K562 (cell line): ENCODE measurements around the gene CD55. TPM values are rescaled to one million over a fixed set of nuclear protein-coding genes. Genes with fewer than 3 reads are reported as not detected.

Experiments
- ARID3A ChIP-seq: IDR thresholded peaks from 2 replicates; pipeline ENCODE4 v1.6.1; 2012; ENCODE audit warnings: low read depth, low read length, improper control_type of control experiment, borderline replicate concordance
- DDX20 ChIP-seq: fragments of 450-650 bp; IDR thresholded peaks from 2 replicates; pipeline ENCODE4 v1.6.1; 2016; ENCODE audit warnings: missing genetic modification characterization, low read depth, mild to moderate bottlenecking, missing compliant biosample characterization, moderate library complexity
- DNMT1 ChIP-seq: fragments of 450-650 bp; IDR thresholded peaks from 2 replicates; pipeline ENCODE4 v1.6.1; 2016; ENCODE audit warnings: antibody characterized with exemption, mild to moderate bottlenecking
- ELK1 ChIP-seq: sonication (generic); formaldehyde crosslinking; IDR thresholded peaks from 2 replicates; pipeline ENCODE4 v1.8.1; 2022; ENCODE audit warnings: missing genetic modification reagents
- FOSL1 ChIP-seq: fragments of 200-800 bp; sonication (Bioruptor generic); conservative IDR thresholded peaks from 2 replicates; pipeline ENCODE4 v1.6.1; 2016; ENCODE audit warnings: missing genetic modification characterization, missing compliant biosample characterization
- FOXJ2 ChIP-seq: fragments of 200-800 bp; sonication (Bioruptor generic); IDR thresholded peaks from 2 replicates; pipeline ENCODE4 v1.6.1; 2016; ENCODE audit warnings: missing genetic modification characterization, missing compliant biosample characterization
- FOXO4 ChIP-seq: fragments of 450-650 bp; formaldehyde crosslinking; IDR thresholded peaks from 2 replicates; pipeline ENCODE4 v1.4.0; 2020; ENCODE audit warnings: mild to moderate bottlenecking, moderate library complexity
- HNRNPUL1 ChIP-seq: fragments of 200-400 bp; formaldehyde crosslinking; IDR thresholded peaks from 2 replicates; pipeline ENCODE4 v1.6.1; 2017; ENCODE audit warnings: low read length
- NFIX ChIP-seq: fragments of 250-450 bp; sonication (Bioruptor Pico); IDR thresholded peaks from 2 replicates; pipeline ENCODE4 v1.4.0; 2020; ENCODE audit warnings: low read depth, mild to moderate bottlenecking, moderate library complexity
- RBFOX2 ChIP-seq: fragments of 200-400 bp; formaldehyde crosslinking; IDR thresholded peaks from 2 replicates; pipeline ENCODE4 v1.6.1; 2017; ENCODE audit warnings: low read depth, mild to moderate bottlenecking, low read length, moderate library complexity
- RUNX1 ChIP-seq: sonication (generic); IDR thresholded peaks from 2 replicates; pipeline ENCODE4 v1.6.1; 2016; ENCODE audit warnings: antibody characterized with exemption, low read depth
- TCF3 ChIP-seq: sonication (generic); formaldehyde crosslinking; IDR thresholded peaks from 2 replicates; pipeline ENCODE4 v1.4.0; 2020; ENCODE audit warnings: mild to moderate bottlenecking, missing genetic modification reagents
- ZNF280A ChIP-seq: fragments of 450-650 bp; IDR thresholded peaks from 2 replicates; pipeline ENCODE4 v1.6.1; 2018; ENCODE audit warnings: mild to moderate bottlenecking, low read depth; ENCODE audit not compliant: partially characterized antibody
- polyA plus RNA-seq, 8 experiments: library from polyadenylated mRNA; depleted of rRNA in 4 of 8; stranded (reverse) in 5 of 8; unstranded in 3 of 8; fragments of >200 nt; fragmentation: Nextera tagmentation in 2 of 8; fragmentation: Illumina TruSeq in 1 of 8; extraction: Ambion mirVana in 2 of 8; extraction: Trizol in 1 of 8; gene quantifications; 2 replicates each; pipeline versions ENCODE4 v1.2.1 to v1.2.3, GENCODE V29; 2011 to 2014; ENCODE audit warnings: inconsistent platforms in 1 of 8, missing spikeins in 1 of 8
- total RNA-seq, 7 experiments: library from RNA; depleted of rRNA in 6 of 7; stranded (reverse); fragments of >200 nt in 6 of 7; fragmentation: Illumina TruSeq in 2 of 7; extraction: Trizol in 2 of 7; gene quantifications; 2 replicates each; pipeline versions ENCODE4 v1.2.1 to v1.2.3, GENCODE V29; 2011 to 2021; ENCODE audit warnings: low replicate concordance in 1 of 7
- TF ChIP-seq, protein P1 (sequence below), 2 experiments: fragments of 450-650 bp in 1 of 2; sonication (generic) in 1 of 2; formaldehyde crosslinking; conservative IDR thresholded peaks; 2 replicates each; pipeline versions ENCODE4 v1.4.0 to v1.8.1; 2020 to 2022; ENCODE audit warnings: mild to moderate bottlenecking in 1 of 2, missing genetic modification reagents in 1 of 2
- TF ChIP-seq, protein P2 (sequence below): sonication (generic); formaldehyde crosslinking; IDR thresholded peaks from 2 replicates; pipeline ENCODE4 v1.5.0; 2020; ENCODE audit warnings: missing genetic modification reagents
- TF ChIP-seq, protein P3 (sequence below): IDR thresholded peaks from 2 replicates; pipeline ENCODE4 v1.6.1; 2011; ENCODE audit not compliant: insufficient read length; ENCODE audit errors: extremely low read depth
- TF ChIP-seq, protein P4 (sequence below): fragments of 450-650 bp; IDR thresholded peaks from 2 replicates; pipeline ENCODE4 v1.6.1; 2014; ENCODE audit warnings: low read depth, mild to moderate bottlenecking, moderate library complexity, borderline replicate concordance

Gene CD55
- total and polyA plus RNA-seq, 9 of the 15 experiments (the other 6 are each of a cell fraction or from before 2014, with no cell fraction given), result 17.7 to 150 (median 97.0) TPM

GRCh38 chr1:207309745-207310273 lies 11.7 kb upstream of the CD55 start (continued):
- no peak for TF ChIP-seq FOXO4 (CRISPR knock-in tag)
- peak; percentile 58; the same call in 1 of the 2 replicates for TF ChIP-seq DDX20
- TF ChIP-seq, protein P1, sequence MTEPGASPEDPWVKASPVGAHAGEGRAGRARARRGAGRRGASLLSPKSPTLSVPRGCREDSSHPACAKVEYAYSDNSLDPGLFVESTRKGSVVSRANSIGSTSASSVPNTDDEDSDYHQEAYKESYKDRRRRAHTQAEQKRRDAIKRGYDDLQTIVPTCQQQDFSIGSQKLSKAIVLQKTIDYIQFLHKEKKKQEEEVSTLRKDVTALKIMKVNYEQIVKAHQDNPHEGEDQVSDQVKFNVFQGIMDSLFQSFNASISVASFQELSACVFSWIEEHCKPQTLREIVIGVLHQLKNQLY (CRISPR knock-in tag; conservative IDR thresholded peaks at IDR 0.05), result no peak
- peak; percentile 66 for TF ChIP-seq TCF3 (CRISPR knock-in tag)
- TF ChIP-seq HNRNPUL1, result no peak
- no peak for TF ChIP-seq DNMT1
- no peak for TF ChIP-seq ZNF280A
- no peak for TF ChIP-seq ELK1 (CRISPR knock-in tag)
- TF ChIP-seq, protein P2, sequence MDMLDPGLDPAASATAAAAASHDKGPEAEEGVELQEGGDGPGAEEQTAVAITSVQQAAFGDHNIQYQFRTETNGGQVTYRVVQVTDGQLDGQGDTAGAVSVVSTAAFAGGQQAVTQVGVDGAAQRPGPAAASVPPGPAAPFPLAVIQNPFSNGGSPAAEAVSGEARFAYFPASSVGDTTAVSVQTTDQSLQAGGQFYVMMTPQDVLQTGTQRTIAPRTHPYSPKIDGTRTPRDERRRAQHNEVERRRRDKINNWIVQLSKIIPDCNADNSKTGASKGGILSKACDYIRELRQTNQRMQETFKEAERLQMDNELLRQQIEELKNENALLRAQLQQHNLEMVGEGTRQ, result no peak
- TF ChIP-seq FOSL1 (tag), result peak; percentile 69
- TF ChIP-seq FOXJ2 (tag), result no peak
- no peak for TF ChIP-seq RUNX1
- TF ChIP-seq RBFOX2, result peak; percentile 56
- no peak; the same call in 1 of the 2 replicates for TF ChIP-seq ARID3A
- TF ChIP-seq, protein P3, sequence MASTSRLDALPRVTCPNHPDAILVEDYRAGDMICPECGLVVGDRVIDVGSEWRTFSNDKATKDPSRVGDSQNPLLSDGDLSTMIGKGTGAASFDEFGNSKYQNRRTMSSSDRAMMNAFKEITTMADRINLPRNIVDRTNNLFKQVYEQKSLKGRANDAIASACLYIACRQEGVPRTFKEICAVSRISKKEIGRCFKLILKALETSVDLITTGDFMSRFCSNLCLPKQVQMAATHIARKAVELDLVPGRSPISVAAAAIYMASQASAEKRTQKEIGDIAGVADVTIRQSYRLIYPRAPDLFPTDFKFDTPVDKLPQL, result no peak
- TF ChIP-seq, protein P4, sequence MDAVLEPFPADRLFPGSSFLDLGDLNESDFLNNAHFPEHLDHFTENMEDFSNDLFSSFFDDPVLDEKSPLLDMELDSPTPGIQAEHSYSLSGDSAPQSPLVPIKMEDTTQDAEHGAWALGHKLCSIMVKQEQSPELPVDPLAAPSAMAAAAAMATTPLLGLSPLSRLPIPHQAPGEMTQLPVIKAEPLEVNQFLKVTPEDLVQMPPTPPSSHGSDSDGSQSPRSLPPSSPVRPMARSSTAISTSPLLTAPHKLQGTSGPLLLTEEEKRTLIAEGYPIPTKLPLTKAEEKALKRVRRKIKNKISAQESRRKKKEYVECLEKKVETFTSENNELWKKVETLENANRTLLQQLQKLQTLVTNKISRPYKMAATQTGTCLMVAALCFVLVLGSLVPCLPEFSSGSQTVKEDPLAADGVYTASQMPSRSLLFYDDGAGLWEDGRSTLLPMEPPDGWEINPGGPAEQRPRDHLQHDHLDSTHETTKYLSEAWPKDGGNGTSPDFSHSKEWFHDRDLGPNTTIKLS, result no peak
- TF ChIP-seq NFIX (CRISPR knock-in tag), result no peak; the same call in 1 of the 2 replicates
